Natural killer cell (primary cell): ENCODE measurements around the gene ARID1B. TPM values are rescaled to one million over a fixed set of nuclear protein-coding genes. Genes with fewer than 3 reads are reported as not detected.
A peak's percentile ranks its signal among the peaks of the same experiment; 100 is the strongest.

ENCODE experiments used
- ATAC-seq, 3 donors: fragments of 150-1000 bp in 2 of 3; fragments of 200-7000 bp in 1 of 3; cut with Tn5 transposase; 1 replicate in 1 of 3; 2 replicates in 2 of 3; pipeline ENCODE4 v1.10.0; 2021; ENCODE audit warnings: mild to moderate bottlenecking in 2 of 3, moderate library complexity in 2 of 3
- DNase-seq, 2 donors: peaks; one replicate each; pipeline versions ENCODE4 v3.0.0 to v3.0.0-alpha.2; 2013 to 2021; ENCODE audit warnings: mixed read lengths in 1 of 2
- H3K27ac ChIP-seq: one replicate; pipeline ENCODE4 v1.5.1; 2013; ENCODE audit warnings: mild to moderate bottlenecking, low read length
- H3K27me3 ChIP-seq: one replicate; pipeline ENCODE4 v1.6.1; 2013; ENCODE audit warnings: low read length; ENCODE audit not compliant: control insufficient read depth, insufficient read depth
- H3K36me3 ChIP-seq: one replicate; pipeline ENCODE4 v1.6.1; 2013; ENCODE audit warnings: low read length; ENCODE audit not compliant: control insufficient read depth, insufficient read depth
- H3K4me1 ChIP-seq: one replicate; pipeline ENCODE4 v1.6.1; 2013; ENCODE audit warnings: low read length; ENCODE audit not compliant: control insufficient read depth, insufficient read depth
- H3K4me3 ChIP-seq: one replicate; pipeline ENCODE4 v1.5.1; 2013; ENCODE audit warnings: low read length
- H3K9me3 ChIP-seq: one replicate; pipeline ENCODE4 v1.6.1; 2013; ENCODE audit warnings: low read length; ENCODE audit not compliant: control insufficient read depth, insufficient read depth
- H3K27ac Mint-ChIP-seq, 2 donors: one replicate each; pipeline ENCODE4 v1.8.0; 2022; ENCODE audit warnings: mild to moderate bottlenecking in 2 of 2, mixed read lengths in 2 of 2, moderate library complexity in 1 of 2
- H3K27me3 Mint-ChIP-seq, 2 donors: one replicate each; pipeline ENCODE4 v1.8.0; 2022; ENCODE audit warnings: low read depth in 2 of 2, mixed read lengths in 2 of 2
- H3K36me3 Mint-ChIP-seq: one replicate; pipeline ENCODE4 v1.8.0; 2022; ENCODE audit warnings: mixed read lengths
- H3K4me1 Mint-ChIP-seq, 2 donors: one replicate each; pipeline ENCODE4 v1.8.0; 2022; ENCODE audit warnings: mixed read lengths in 2 of 2
- H3K4me3 Mint-ChIP-seq: one replicate; pipeline ENCODE4 v1.8.0; 2022; ENCODE audit warnings: mild to moderate bottlenecking, moderate library complexity, mixed read lengths
- H3K9me3 Mint-ChIP-seq, 2 donors: one replicate each; pipeline ENCODE4 v1.8.0; 2022; ENCODE audit warnings: mixed read lengths in 2 of 2
- CTCF ChIP-seq: fragments of 200-600 bp; IDR thresholded peaks from one replicate; pipeline ENCODE4 v1.8.0; 2022; ENCODE audit warnings: antibody characterized with exemption
- WGBS: methylation state at CpG from one replicate; pipeline ENCODE4 v1.1.7; 2013; ENCODE audit warnings: missing lambda C conversion rate; ENCODE audit not compliant: insufficient coverage; 5-methylcytosine and 5-hydroxymethylcytosine counted together
- intact Hi-C: fragments of 100-400 bp; cut with micrococcal nuclease; formaldehyde crosslinking; loops from one replicate; pipeline ENCODE4 v1.14.2; 2022
- total RNA-seq, 4 donors: library from RNA; stranded (reverse); fragments of 120-200 nt in 1 of 4; gene quantifications; one replicate each; pipeline versions ENCODE4 v1.2.3 to v1.2.4, GENCODE V29; 2013 to 2022

ARID1B gene
- total RNA-seq, 3 donors from 2014 or later (not counting 1 experiment from before 2014, with no cell fraction given): 180 to 201 (median 189) TPM

DNA sequence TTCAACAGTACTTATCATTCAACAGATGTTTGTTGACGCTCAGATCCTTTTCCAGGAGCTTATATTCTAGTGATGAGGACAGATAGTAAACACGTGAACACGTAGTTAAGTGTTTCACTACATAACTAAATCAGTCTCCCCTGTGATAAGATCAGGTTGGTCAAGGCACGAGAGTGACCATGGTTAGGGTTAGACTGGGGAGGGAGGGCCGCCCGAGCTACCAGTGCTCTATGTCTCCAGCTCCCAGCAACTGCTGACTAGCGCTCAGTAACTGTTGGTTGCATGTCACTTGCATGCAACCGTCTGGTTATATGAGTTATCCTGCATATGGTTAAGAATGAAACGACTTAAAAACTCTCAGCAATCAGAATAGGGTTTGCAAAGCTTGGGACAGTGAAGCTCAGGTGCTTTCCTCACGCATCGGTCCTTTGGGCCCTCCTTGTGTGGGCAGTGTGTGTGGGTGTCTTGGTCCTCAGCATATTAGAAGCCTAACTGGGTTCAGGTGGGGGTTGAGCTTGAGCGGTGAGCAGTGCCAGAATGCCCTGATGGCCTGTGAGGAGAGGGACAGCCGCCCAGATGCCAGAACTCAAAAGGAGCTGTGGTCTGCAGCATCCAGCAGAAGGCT, 120.8 kb downstream of the ARID1B start:
- no peaks in the 10 kb centered on the region for H3K27me3 Mint-ChIP-seq
- Histone ChIP-seq H3K27me3 (no peaks in the 10 kb centered on the region), H3K9me3 (no peaks in the 10 kb centered on the region), H3K36me3 (peaks cover 3% of the 10 kb centered on the region), H3K4me1 (peaks cover 11% of the 10 kb centered on the region), H3K4me3 (no peak overlapping the region), H3K27ac (no peak overlapping the region)
- H3K36me3 Mint-ChIP-seq: no peaks in the 10 kb centered on the region
- intact Hi-C loops: no loop called here
- H3K9me3 Mint-ChIP-seq: no peaks in the 10 kb centered on the region
- no peak overlapping the region for H3K4me3 Mint-ChIP-seq
- 97% methylated on average over 10 of the region's 13 CpGs for WGBS
- DNase-seq (no peak), ATAC-seq (no peak)
- peak overlapping the region in 1 of 2 donors; percentile 55 for H3K27ac Mint-ChIP-seq
- TF ChIP-seq CTCF: no peak
- peaks cover 68 to 77% of the 10 kb centered on the region in 2 donors for H3K4me1 Mint-ChIP-seq

GRCh38 chr6:156899071-156899470, 121.9 kb downstream of the ARID1B start:
- intact Hi-C loops: no loop called here
- Histone ChIP-seq H3K27ac (no peak overlapping the region), H3K9me3 (no peaks in the 10 kb centered on the region), H3K27me3 (no peaks in the 10 kb centered on the region), H3K4me1 (peaks cover 11% of the 10 kb centered on the region), H3K4me3 (no peak overlapping the region), H3K36me3 (peaks cover 3% of the 10 kb centered on the region)
- H3K9me3 Mint-ChIP-seq: no peaks in the 10 kb centered on the region
- no peaks in the 10 kb centered on the region for H3K36me3 Mint-ChIP-seq
- DNase-seq (no peak), ATAC-seq (no peak)
- no peak overlapping the region for H3K27ac Mint-ChIP-seq
- no peaks in the 10 kb centered on the region for H3K27me3 Mint-ChIP-seq
- 96% methylated on average over 4 of the region's 4 CpGs for WGBS
- H3K4me1 Mint-ChIP-seq: peaks cover 67 to 69% of the 10 kb centered on the region in 2 donors
- H3K4me3 Mint-ChIP-seq: no peak overlapping the region
- TF ChIP-seq CTCF: no peak

DNA sequence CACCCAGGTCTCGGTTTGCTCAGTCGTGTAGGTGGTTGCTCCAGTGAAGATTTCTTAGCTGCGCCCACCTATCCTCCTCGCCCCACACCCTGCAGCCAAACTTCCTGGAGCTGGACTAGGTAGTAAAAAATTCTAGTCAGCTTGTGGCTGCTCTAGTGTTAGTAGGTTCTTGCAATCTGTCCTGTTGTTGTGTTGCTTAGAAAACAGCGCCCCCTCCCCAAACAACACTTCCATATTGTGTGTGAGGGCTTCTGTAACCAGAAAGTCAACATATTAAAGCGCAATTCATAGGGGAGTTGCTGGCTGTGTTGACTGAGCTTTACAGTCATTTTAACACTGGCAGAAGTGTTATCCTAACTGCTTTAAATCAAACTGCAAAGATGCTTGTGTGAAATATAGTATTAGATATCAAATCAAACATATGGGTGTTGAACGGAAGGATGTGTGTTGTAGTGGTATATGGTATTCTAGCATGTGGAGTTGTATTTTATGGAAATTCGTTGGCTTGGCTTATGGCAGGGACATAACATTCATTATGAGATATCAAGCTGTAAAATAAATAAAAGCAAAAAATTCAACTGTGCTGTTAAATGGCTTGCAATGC, 122.5 kb downstream of the ARID1B start:
- Histone ChIP-seq H3K4me1 (peaks cover 11% of the 10 kb centered on the region), H3K27ac (no peak overlapping the region), H3K36me3 (peaks cover 3% of the 10 kb centered on the region), H3K4me3 (no peak overlapping the region), H3K27me3 (no peaks in the 10 kb centered on the region), H3K9me3 (no peaks in the 10 kb centered on the region)
- TF ChIP-seq CTCF: no peak
- DNase-seq (no peak), ATAC-seq (peak in 1 of 3 donors; percentile 25)
- Mint-ChIP-seq H3K27ac (peak overlapping the region; percentile 35 to 55), H3K4me1 (peaks cover 66 to 67% of the 10 kb centered on the region in 2 donors), H3K27me3 (no peaks in the 10 kb centered on the region), H3K36me3 (no peaks in the 10 kb centered on the region), H3K4me3 (no peak overlapping the region), H3K9me3 (no peaks in the 10 kb centered on the region)
- WGBS: 100% methylated on average over 3 of the region's 8 CpGs
- intact Hi-C loops: no loop called here

- DNase-seq (no peak), ATAC-seq (no peak)
- Mint-ChIP-seq H3K4me3 (no peak overlapping the region), H3K27me3 (no peaks in the 10 kb centered on the region), H3K27ac (peak overlapping the region; percentile 35 to 55), H3K4me1 (peaks cover 60% of the 10 kb centered on the region in 2 donors), H3K36me3 (no peaks in the 10 kb centered on the region), H3K9me3 (no peaks in the 10 kb centered on the region)
- intact Hi-C loops: no loop called here
- H3K4me1 ChIP-seq: peaks cover 11% of the 10 kb centered on the region
- no peak for TF ChIP-seq CTCF
- no peak overlapping the region for H3K4me3 ChIP-seq
- peaks cover 3% of the 10 kb centered on the region for H3K36me3 ChIP-seq
- no peaks in the 10 kb centered on the region for H3K27me3 ChIP-seq
- no peaks in the 10 kb centered on the region for H3K9me3 ChIP-seq
- H3K27ac ChIP-seq: no peak overlapping the region
These were observed 123.1 kb downstream of the ARID1B start for GRCh38 chr6:156900292-156900691.
